ENCODE measurements around the gene LRPPRC. TPM values are rescaled to one million over a fixed set of nuclear protein-coding genes. Genes with fewer than 3 reads are reported as not detected.

LRPPRC gene
- total and polyA plus RNA-seq, 4 donors = 71.6 to 132 (median 92.5) TPM

- Histone ChIP-seq H3K4me1 (ENCODE audit: control insufficient read depth, insufficient read depth, low read length) (no peaks in the 10 kb centered on the region), H3K4me3 (ENCODE audit: low read depth, low read length) (no peak overlapping the region), H3K27ac (ENCODE audit: low read depth, low read length) (no peak overlapping the region), H3K36me3 (ENCODE audit: control insufficient read depth, insufficient read depth, low read length) (no peaks in the 10 kb centered on the region), H3K9me3 (ENCODE audit: control insufficient read depth, insufficient read depth, low read length) (no peaks in the 10 kb centered on the region), H3K27me3 (ENCODE audit: control insufficient read depth, insufficient read depth, low read length) (peaks cover 3% of the 10 kb centered on the region)
- WGBS (ENCODE audit: insufficient coverage) = 86% methylated on average over 8 of the region's 10 CpGs
- no peak for DNase-seq (ENCODE audit: low read depth in 4 of 6, low spot score in 6 of 6)
Observed at GRCh38 chr2:43853141-43854081, 142.4 kb downstream of the LRPPRC start.

DNA sequence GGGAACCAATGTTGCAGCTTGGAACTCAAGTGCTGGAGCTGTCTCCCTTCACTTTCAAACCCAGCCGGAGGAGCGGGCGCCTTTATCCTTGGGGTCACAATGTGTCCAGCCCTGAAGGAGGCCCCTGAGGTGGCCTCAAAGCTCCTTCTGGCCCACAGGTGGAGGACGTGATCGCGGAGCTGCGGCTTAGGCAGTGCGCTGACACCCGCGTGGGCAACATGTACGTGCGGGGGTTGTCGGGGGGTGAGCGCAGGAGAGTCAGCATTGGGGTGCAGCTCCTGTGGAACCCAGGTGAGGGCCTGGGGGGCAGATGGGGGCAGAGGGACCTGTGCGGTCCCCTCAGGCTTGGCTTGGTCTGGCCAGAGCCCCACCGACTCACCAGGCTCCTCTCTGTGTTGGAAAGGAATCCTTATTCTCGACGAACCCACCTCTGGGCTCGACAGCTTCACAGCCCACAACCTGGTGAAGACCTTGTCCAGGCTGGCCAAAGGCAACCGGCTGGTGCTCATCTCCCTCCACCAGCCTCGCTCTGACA is 143.5 kb downstream of the LRPPRC start:
- Histone ChIP-seq H3K27ac (ENCODE audit: low read depth, low read length) (no peak overlapping the region), H3K36me3 (ENCODE audit: control insufficient read depth, insufficient read depth, low read length) (no peaks in the 10 kb centered on the region), H3K9me3 (ENCODE audit: control insufficient read depth, insufficient read depth, low read length) (no peaks in the 10 kb centered on the region), H3K27me3 (ENCODE audit: control insufficient read depth, insufficient read depth, low read length) (peaks cover 3% of the 10 kb centered on the region), H3K4me3 (ENCODE audit: low read depth, low read length) (no peak overlapping the region), H3K4me1 (ENCODE audit: control insufficient read depth, insufficient read depth, low read length) (no peaks in the 10 kb centered on the region)
- no peak for DNase-seq (ENCODE audit: low read depth in 4 of 6, low spot score in 6 of 6)
- 96% methylated on average over 21 of the region's 21 CpGs for WGBS (ENCODE audit: insufficient coverage)

DNA sequence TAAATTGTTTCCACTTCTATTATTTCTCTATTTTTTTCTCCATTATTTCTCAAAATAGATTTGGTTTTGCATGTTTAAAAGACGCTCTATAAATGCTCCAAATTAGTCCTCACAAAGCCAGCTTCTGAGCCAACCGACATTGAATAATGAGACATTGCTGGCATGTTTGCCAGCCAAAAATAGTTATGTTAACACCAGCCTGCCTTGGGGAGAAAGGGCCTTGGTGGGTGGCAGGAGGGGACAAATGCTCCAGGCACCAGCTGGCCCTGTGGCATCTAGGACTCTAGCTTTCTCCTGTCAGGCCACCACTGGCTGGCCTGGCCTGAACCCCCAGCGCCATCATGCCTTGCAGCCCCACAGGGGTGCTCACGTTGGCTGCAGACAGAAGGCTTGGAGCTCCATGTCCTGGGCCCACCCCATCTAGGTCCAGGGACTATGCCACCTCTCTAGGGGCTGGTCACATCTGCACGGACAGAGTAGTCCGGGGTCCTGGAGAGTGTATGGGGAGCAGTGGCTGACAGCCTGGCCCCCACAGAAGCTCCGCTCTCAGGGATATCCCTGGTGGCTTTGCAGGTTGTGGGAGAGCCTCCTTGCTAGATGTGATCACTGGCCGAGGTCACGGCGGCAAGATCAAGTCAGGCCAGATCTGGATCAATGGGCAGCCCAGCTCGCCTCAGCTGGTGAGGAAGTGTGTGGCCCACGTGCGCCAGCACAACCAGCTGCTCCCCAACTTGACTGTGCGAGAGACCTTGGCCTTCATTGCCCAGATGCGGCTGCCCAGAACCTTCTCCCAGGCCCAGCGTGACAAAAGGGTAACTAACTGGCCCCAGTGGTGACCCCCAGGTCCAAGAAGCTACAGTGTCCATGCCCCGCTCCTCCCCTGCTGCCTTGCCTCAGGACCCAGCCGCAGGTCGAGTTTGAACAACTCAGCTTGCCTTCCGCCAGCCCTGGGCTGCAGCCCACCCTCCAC is 144.5 kb downstream of the LRPPRC start:
- Histone ChIP-seq H3K4me1 (ENCODE audit: control insufficient read depth, insufficient read depth, low read length) (no peaks in the 10 kb centered on the region), H3K27me3 (ENCODE audit: control insufficient read depth, insufficient read depth, low read length) (peaks cover 3% of the 10 kb centered on the region), H3K9me3 (ENCODE audit: control insufficient read depth, insufficient read depth, low read length) (no peaks in the 10 kb centered on the region), H3K4me3 (ENCODE audit: low read depth, low read length) (no peak overlapping the region), H3K36me3 (ENCODE audit: control insufficient read depth, insufficient read depth, low read length) (no peaks in the 10 kb centered on the region), H3K27ac (ENCODE audit: low read depth, low read length) (no peak overlapping the region)
- WGBS (ENCODE audit: insufficient coverage) = 91% methylated on average over 18 of the region's 20 CpGs
- DNase-seq (ENCODE audit: low read depth in 4 of 6, low spot score in 6 of 6) = peak in 1 of 6 donors; percentile 71

- Histone ChIP-seq H3K4me3 (ENCODE audit: low read depth, low read length) (no peak overlapping the region), H3K27me3 (ENCODE audit: control insufficient read depth, insufficient read depth, low read length) (no peaks in the 10 kb centered on the region), H3K4me1 (ENCODE audit: control insufficient read depth, insufficient read depth, low read length) (no peaks in the 10 kb centered on the region), H3K9me3 (ENCODE audit: control insufficient read depth, insufficient read depth, low read length) (no peaks in the 10 kb centered on the region), H3K27ac (ENCODE audit: low read depth, low read length) (no peak overlapping the region), H3K36me3 (ENCODE audit: control insufficient read depth, insufficient read depth, low read length) (no peaks in the 10 kb centered on the region)
- WGBS (ENCODE audit: insufficient coverage) = 90% methylated on average over 1 of the region's 1 CpG
- DNase-seq (ENCODE audit: low read depth in 4 of 6, low spot score in 6 of 6) = no peak
Observed at GRCh38 chr2:43848214-43848613, 147.6 kb downstream of the LRPPRC start.

DNA sequence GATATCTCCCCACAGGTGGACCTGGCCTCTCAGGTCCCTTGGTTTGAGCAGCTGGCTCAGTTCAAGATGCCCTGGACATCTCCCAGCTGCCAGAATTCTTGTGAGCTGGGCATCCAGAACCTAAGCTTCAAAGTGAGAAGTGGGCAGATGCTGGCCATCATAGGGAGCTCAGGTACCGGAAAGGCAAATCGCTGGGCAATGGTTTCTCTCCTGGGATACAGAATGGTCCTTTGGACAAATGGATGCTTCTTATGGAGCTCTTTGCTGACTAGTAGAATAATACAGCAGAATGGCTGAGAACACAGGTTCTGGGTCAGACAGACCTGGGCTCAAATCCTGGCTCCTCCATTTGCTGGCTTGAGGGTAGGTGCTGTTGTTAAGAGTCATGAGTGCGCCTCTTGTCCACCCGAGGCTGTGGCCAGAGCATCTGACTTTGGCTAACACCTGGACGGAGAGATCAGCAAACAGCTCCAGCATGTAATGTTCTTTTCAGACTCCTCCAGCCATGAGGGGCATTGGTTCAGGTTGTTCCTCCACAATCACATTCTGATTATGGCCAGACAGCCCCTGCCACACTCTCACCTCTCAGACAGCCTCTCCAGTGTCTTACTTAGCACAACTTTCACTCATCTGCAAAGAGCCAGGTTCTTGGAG is 149.5 kb downstream of the LRPPRC start:
- Histone ChIP-seq H3K9me3 (ENCODE audit: control insufficient read depth, insufficient read depth, low read length) (no peaks in the 10 kb centered on the region), H3K36me3 (ENCODE audit: control insufficient read depth, insufficient read depth, low read length) (no peaks in the 10 kb centered on the region), H3K27me3 (ENCODE audit: control insufficient read depth, insufficient read depth, low read length) (no peaks in the 10 kb centered on the region), H3K27ac (ENCODE audit: low read depth, low read length) (no peak overlapping the region), H3K4me1 (ENCODE audit: control insufficient read depth, insufficient read depth, low read length) (no peaks in the 10 kb centered on the region), H3K4me3 (ENCODE audit: low read depth, low read length) (no peak overlapping the region)
- DNase-seq (ENCODE audit: low read depth in 4 of 6, low spot score in 6 of 6) = no peak
- WGBS (ENCODE audit: insufficient coverage) = 94% methylated on average over 5 of the region's 5 CpGs

- no peaks in the 10 kb centered on the region for H3K27me3 ChIP-seq (ENCODE audit: control insufficient read depth, insufficient read depth, low read length)
- DNase-seq (ENCODE audit: low read depth in 4 of 6, low spot score in 6 of 6) = no peak
- no peak overlapping the region for H3K4me3 ChIP-seq (ENCODE audit: low read depth, low read length)
- no peaks in the 10 kb centered on the region for H3K9me3 ChIP-seq (ENCODE audit: control insufficient read depth, insufficient read depth, low read length)
- H3K4me1 ChIP-seq (ENCODE audit: control insufficient read depth, insufficient read depth, low read length) = no peaks in the 10 kb centered on the region
- no peaks in the 10 kb centered on the region for H3K36me3 ChIP-seq (ENCODE audit: control insufficient read depth, insufficient read depth, low read length)
- WGBS (ENCODE audit: insufficient coverage) = no CpG with 5 or more reads among the region's 1 CpG
- H3K27ac ChIP-seq (ENCODE audit: low read depth, low read length) = no peak overlapping the region
Observed at GRCh38 chr2:43845181-43845580, 150.6 kb downstream of the LRPPRC start.

- no peak for DNase-seq (ENCODE audit: low read depth in 4 of 6, low spot score in 6 of 6)
- no peak overlapping the region for H3K4me3 ChIP-seq (ENCODE audit: low read depth, low read length)
- H3K27me3 ChIP-seq (ENCODE audit: control insufficient read depth, insufficient read depth, low read length) = no peaks in the 10 kb centered on the region
- H3K36me3 ChIP-seq (ENCODE audit: control insufficient read depth, insufficient read depth, low read length) = no peaks in the 10 kb centered on the region
- H3K4me1 ChIP-seq (ENCODE audit: control insufficient read depth, insufficient read depth, low read length) = no peaks in the 10 kb centered on the region
- H3K27ac ChIP-seq (ENCODE audit: low read depth, low read length) = no peak overlapping the region
- no peaks in the 10 kb centered on the region for H3K9me3 ChIP-seq (ENCODE audit: control insufficient read depth, insufficient read depth, low read length)
- WGBS (ENCODE audit: insufficient coverage) = 91% methylated on average over 4 of the region's 9 CpGs
Observed at GRCh38 chr2:43842866-43843226, 152.9 kb downstream of the LRPPRC start.

- DNase-seq (ENCODE audit: low read depth in 4 of 6, low spot score in 6 of 6) = no peak
- 96% methylated on average over 9 of the region's 14 CpGs for WGBS (ENCODE audit: insufficient coverage)
Observed at GRCh38 chr2:43841949-43842865, 153.6 kb downstream of the LRPPRC start.

More at GRCh38 chr2:43841949-43842865, 153.6 kb downstream of the LRPPRC start:
- no peaks in the 10 kb centered on the region for H3K36me3 ChIP-seq (ENCODE audit: control insufficient read depth, insufficient read depth, low read length)
- no peak overlapping the region for H3K4me3 ChIP-seq (ENCODE audit: low read depth, low read length)
- H3K9me3 ChIP-seq (ENCODE audit: control insufficient read depth, insufficient read depth, low read length) = no peaks in the 10 kb centered on the region
- H3K4me1 ChIP-seq (ENCODE audit: control insufficient read depth, insufficient read depth, low read length) = no peaks in the 10 kb centered on the region
- no peaks in the 10 kb centered on the region for H3K27me3 ChIP-seq (ENCODE audit: control insufficient read depth, insufficient read depth, low read length)
- H3K27ac ChIP-seq (ENCODE audit: low read depth, low read length) = no peak overlapping the region
